HEK293 (cell line): ENCODE data around the gene CDH1.

ENCODE experiments used
- ZEB2 ChIP-seq: fragments of 450-650 bp; formaldehyde crosslinking; IDR thresholded peaks from 2 replicates; pipeline ENCODE4 v1.5.1; 2016; ENCODE audit warnings: missing biosample characterization, missing genetic modification characterization
- ZNF623 ChIP-seq: fragments of 450-650 bp; formaldehyde crosslinking; IDR thresholded peaks from 2 replicates; pipeline ENCODE4 v1.5.1; 2016; ENCODE audit warnings: missing biosample characterization, missing genetic modification characterization
- ZNF701 ChIP-seq: fragments of 450-650 bp; formaldehyde crosslinking; IDR thresholded peaks from 2 replicates; pipeline ENCODE4 v1.5.1; 2016; ENCODE audit warnings: missing biosample characterization, missing genetic modification characterization
- TF ChIP-seq, protein P1 (sequence below): sonication (generic); formaldehyde crosslinking; IDR thresholded peaks from 2 replicates; pipeline ENCODE4 v1.8.1; 2022; ENCODE audit warnings: mild to moderate bottlenecking, moderate library complexity, missing genetic modification reagents
- TF ChIP-seq, protein P2 (sequence below): fragments of 450-650 bp; formaldehyde crosslinking; IDR thresholded peaks from 2 replicates; pipeline ENCODE4 v1.5.1; 2016; ENCODE audit warnings: missing biosample characterization, missing genetic modification characterization

DNA sequence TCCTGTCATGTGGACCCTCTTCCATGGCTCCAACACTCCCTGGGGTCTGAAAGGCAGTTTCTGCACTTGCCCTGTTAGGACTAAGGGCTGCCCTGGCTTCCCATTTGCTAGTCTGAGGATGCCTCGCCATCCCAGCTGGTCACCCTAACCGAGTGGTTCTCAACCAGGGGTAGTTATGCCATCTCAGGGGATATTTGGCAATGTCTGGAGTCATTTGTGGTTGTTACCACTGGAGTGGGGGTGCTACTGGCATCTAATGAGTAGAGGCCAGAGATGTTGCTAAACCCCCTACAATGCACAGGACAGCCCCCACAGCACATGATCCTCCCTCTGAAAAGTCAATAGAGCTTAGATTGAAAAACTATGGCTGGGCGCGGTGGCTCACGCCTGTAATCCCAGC, 26.9 kb upstream of the CDH1 start:
- TF ChIP-seq, protein P1, sequence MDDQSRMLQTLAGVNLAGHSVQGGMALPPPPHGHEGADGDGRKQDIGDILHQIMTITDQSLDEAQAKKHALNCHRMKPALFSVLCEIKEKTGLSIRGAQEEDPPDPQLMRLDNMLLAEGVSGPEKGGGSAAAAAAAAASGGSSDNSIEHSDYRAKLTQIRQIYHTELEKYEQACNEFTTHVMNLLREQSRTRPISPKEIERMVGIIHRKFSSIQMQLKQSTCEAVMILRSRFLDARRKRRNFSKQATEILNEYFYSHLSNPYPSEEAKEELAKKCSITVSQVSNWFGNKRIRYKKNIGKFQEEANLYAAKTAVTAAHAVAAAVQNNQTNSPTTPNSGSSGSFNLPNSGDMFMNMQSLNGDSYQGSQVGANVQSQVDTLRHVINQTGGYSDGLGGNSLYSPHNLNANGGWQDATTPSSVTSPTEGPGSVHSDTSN (CRISPR knock-in tag): no peak
- TF ChIP-seq, protein P2, sequence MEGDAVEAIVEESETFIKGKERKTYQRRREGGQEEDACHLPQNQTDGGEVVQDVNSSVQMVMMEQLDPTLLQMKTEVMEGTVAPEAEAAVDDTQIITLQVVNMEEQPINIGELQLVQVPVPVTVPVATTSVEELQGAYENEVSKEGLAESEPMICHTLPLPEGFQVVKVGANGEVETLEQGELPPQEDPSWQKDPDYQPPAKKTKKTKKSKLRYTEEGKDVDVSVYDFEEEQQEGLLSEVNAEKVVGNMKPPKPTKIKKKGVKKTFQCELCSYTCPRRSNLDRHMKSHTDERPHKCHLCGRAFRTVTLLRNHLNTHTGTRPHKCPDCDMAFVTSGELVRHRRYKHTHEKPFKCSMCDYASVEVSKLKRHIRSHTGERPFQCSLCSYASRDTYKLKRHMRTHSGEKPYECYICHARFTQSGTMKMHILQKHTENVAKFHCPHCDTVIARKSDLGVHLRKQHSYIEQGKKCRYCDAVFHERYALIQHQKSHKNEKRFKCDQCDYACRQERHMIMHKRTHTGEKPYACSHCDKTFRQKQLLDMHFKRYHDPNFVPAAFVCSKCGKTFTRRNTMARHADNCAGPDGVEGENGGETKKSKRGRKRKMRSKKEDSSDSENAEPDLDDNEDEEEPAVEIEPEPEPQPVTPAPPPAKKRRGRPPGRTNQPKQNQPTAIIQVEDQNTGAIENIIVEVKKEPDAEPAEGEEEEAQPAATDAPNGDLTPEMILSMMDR (tag by site-specific recombination): no peak
- TF ChIP-seq ZNF623 (tag by site-specific recombination): no peak
- TF ChIP-seq ZNF701 (tag by site-specific recombination): no peak
- no peak for TF ChIP-seq ZEB2
